NCI-H1417 treated with DMSO at 0.1 percent for 48 hours (cell line): ENCODE data around the gene SPATA20.

Source experiments
- DNase-seq: peaks from one replicate; lab custom pipeline; 2025; lab: John Stamatoyannopoulos, UW

The SPATA20 gene

GRCh38 chr17:50547035-50547735, at the start of gene SPATA20:
SPATA20 (plus strand) TSS chr17:50547174; CDS start chr17:50547209, 35 bp downstream.
- DNase-seq, result no peak

GRCh38 chr17:50498021-50498874, 48.7 kb upstream of the SPATA20 start:
- no peak for DNase-seq

GRCh38 chr17:50499270-50499669, 47.7 kb upstream of the SPATA20 start:
- DNase-seq, result no peak

- DNase-seq, result no peak
Measured at GRCh38 chr17:50499721-50500120, 47.3 kb upstream of the SPATA20 start.

- DNase-seq, result no peak
Measured at GRCh38 chr17:50501054-50501453, 45.9 kb upstream of the SPATA20 start.

- no peak for DNase-seq
Measured at GRCh38 chr17:50502301-50502990, 44.5 kb upstream of the SPATA20 start.

GRCh38 chr17:50505591-50506130, 41.3 kb upstream of the SPATA20 start:
- DNase-seq, result no peak

GRCh38 chr17:50506298-50506697, 40.7 kb upstream of the SPATA20 start:
- DNase-seq, result no peak

- no peak for DNase-seq
Measured at GRCh38 chr17:50507871-50508572, 39.0 kb upstream of the SPATA20 start, which contains the start of gene MYCBPAP. MYCBPAP (plus strand) TSS chr17:50508439; CDS start chr17:50508675, 236 bp downstream.

GRCh38 chr17:50508573-50509460, 38.2 kb upstream of the SPATA20 start:
- no peak for DNase-seq

- no peak for DNase-seq
Measured at GRCh38 chr17:50511058-50511457, 35.9 kb upstream of the SPATA20 start.

- DNase-seq, result no peak
Measured at GRCh38 chr17:50513495-50513894, 33.5 kb upstream of the SPATA20 start.

GRCh38 chr17:50514388-50514787, 32.6 kb upstream of the SPATA20 start:
- no peak for DNase-seq

GRCh38 chr17:50514936-50515702, 31.9 kb upstream of the SPATA20 start:
- no peak for DNase-seq

GRCh38 chr17:50517011-50517410, 30.0 kb upstream of the SPATA20 start:
- DNase-seq, result no peak

- DNase-seq, result no peak
Measured at GRCh38 chr17:50517504-50518383, 29.2 kb upstream of the SPATA20 start.

GRCh38 chr17:50518384-50519023, 28.5 kb upstream of the SPATA20 start:
- DNase-seq, result no peak

- DNase-seq, result no peak
Measured at GRCh38 chr17:50519141-50519834, 27.7 kb upstream of the SPATA20 start.
